GM12891 (cell line): Measurements from ENCODE around the gene FSCN2.

ENCODE experiments used
- DNase-seq: peaks from one replicate; pipeline ENCODE4 v3.0.0; 2011; ENCODE audit warnings: low spot score; ENCODE audit not compliant: insufficient read length
- FAIRE-seq: peaks from 2 replicates; lab custom pipeline; 2011; peaks lifted over from hg19 to GRCh38; lab: Jason Lieb, UNC
- PAX5 ChIP-seq: IDR thresholded peaks from 2 replicates; pipeline ENCODE4 v1.6.1; 2011; ENCODE audit warnings: low read length, moderate library complexity, mild to moderate bottlenecking; ENCODE audit not compliant: insufficient read depth, severe bottlenecking
- POLR2A ChIP-seq: IDR thresholded peaks from 2 replicates; pipeline ENCODE4 v1.6.1; 2011; ENCODE audit warnings: low read depth, low read length, control low read depth
- POLR2AphosphoS5 ChIP-seq: IDR thresholded peaks from 2 replicates; pipeline ENCODE4 v1.6.1; 2011; ENCODE audit warnings: low read depth, low read length, control low read depth
- POU2F2 ChIP-seq: IDR thresholded peaks from 2 replicates; pipeline ENCODE4 v1.6.1; 2011; ENCODE audit warnings: low read depth, mild to moderate bottlenecking, control low read depth, low read length, moderate library complexity
- SPI1 ChIP-seq: IDR thresholded peaks from 2 replicates; pipeline ENCODE4 v1.6.1; 2011; ENCODE audit warnings: low read depth, low read length, control low read depth
- TAF1 ChIP-seq: IDR thresholded peaks from 2 replicates; pipeline ENCODE4 v1.6.1; 2011; ENCODE audit warnings: low read depth, low read length, control low read depth

The FSCN2 gene

DNA sequence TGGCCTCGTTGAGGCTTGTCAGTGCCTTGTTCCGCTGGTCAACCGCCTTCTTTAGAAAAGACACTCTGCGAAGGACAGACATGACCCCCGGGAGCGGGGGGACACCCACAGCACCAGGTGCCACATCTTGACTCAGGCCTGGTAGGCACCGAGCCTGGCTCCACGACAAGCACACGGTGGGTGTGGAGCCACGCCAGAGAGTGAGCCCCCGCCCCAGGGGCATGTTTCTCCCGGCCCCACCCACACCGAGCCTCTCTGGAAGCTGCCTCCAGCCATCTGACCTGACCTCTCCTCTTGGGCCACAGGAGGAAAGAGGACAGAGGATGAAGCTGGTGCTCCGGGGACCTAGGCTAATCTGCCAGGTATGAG, 19.4 kb downstream of the FSCN2 start:
- no peak for TF ChIP-seq TAF1
- TF ChIP-seq PAX5 = no peak
- TF ChIP-seq SPI1 = no peak
- no peak for TF ChIP-seq POU2F2
- no peak for TF ChIP-seq POLR2A
- TF ChIP-seq POLR2AphosphoS5 = no peak
- DNase-seq (no peak), FAIRE-seq (no peak)

DNA sequence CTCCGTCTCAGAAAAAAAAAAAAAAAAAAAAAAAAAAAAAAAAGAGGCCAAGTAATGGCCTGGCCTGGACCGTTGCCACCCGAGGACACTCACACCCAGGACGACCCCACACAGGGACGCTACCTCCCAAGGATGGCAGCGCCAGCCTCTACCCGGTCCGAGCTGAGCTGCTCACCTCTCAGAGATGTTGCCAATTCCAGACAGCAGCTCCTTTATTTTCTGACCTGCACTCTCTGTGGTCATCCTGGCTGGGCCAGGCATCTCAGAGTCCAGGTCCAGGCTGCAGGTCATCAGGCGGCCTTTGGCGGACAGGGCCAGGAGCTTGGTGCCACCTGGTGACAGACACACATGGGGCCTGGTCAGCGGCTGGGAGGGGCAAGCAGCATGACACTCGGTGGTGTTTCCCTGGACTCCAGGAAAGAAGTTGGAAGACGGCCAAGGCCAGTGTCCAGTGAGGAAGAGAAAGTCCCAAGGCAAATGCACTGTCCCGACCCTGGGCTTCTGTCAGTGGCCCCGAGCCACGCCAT, 20.9 kb downstream of the FSCN2 start:
- no peak for TF ChIP-seq POLR2A
- no peak for TF ChIP-seq TAF1
- TF ChIP-seq PAX5 = no peak
- TF ChIP-seq POLR2AphosphoS5 = no peak
- no peak for TF ChIP-seq SPI1
- no peak for TF ChIP-seq POU2F2
- DNase-seq (no peak), FAIRE-seq (no peak)

DNA sequence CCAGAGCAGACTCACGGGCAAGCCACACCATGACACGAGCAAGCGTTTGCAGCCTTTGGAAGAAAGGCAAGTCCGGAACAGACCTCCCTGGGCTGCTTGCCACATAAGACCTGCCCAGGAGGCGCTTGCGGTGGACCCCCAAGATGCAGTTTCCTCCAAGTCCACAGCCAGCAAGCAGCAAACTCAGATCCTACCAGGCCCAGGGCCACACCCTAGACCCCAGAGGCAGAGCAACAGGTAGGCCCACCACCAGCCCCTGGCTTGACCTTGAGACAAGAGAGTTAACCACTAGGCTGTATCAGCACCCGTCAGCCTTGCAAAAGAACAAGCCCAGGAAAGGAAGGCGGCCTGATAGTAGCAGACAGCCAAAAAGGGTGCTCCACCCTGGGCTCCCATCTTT, 21.6 kb downstream of the FSCN2 start:
- no peak for DNase-seq
- no peak for TF ChIP-seq TAF1
- no peak for TF ChIP-seq PAX5
- no peak for TF ChIP-seq SPI1
- TF ChIP-seq POLR2AphosphoS5 = no peak
- no peak for TF ChIP-seq POLR2A

DNA sequence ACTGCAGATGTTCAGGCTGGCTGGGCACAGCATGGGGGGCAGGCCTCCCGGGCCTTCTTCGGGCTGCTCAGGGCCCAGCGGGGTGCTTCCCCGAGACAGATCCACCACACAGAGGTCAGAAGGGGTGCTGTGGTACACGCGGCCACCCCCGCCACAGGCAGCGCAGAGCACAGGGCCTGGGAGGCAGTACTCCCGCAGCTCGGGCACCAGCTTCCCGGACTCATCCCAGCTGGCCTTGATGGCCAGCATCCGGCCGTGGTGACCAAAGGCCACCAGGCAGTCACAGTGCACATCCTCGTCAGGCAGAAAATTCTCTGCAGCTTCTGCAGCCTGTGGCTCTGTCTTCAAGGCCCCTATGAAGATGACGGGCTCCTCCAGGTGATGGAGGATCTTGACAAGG, 22.1 kb downstream of the FSCN2 start:
- FAIRE-seq = no peak
- DNase-seq = no peak
- TF ChIP-seq PAX5 (no peak), SPI1 (no peak), POU2F2 (no peak)

More for the DNA sequence above, 21.6 kb downstream of the FSCN2 start:
- no peak for FAIRE-seq

DNA sequence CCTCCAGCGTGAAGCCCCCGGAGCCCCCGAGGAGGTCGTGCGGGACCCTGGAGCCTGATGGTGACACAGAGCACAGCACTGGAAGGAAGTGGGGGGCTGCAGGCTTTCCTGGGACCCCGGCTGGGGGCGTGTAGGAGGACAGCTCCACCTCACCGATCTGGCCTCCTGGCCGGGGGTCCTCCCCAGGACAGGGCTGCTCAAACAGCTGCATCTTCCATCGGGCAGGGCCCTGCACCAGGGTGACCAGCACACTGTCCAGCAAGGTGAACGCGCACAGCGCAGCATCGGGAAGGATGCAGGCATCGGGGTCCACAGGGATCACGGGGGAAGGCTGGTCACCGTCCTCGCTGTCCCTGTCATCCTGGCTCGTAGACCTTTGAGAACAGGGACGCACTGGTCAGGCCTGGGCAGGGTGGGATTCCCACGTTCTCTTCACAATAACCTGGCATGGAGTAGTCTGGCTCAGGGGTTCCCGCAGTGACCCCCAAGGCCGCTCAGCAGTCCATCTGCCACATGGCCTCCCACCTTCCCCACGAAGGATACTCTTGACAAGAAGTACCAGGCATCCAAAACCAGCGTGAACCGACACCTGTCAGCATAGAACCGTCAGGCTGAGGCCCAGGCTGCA, 22.8 kb downstream of the FSCN2 start:
- DNase-seq (no peak), FAIRE-seq (no peak)
- TF ChIP-seq SPI1 (no peak), TAF1 (no peak), PAX5 (no peak), POU2F2 (no peak), POLR2AphosphoS5 (no peak), POLR2A (no peak)

DNA sequence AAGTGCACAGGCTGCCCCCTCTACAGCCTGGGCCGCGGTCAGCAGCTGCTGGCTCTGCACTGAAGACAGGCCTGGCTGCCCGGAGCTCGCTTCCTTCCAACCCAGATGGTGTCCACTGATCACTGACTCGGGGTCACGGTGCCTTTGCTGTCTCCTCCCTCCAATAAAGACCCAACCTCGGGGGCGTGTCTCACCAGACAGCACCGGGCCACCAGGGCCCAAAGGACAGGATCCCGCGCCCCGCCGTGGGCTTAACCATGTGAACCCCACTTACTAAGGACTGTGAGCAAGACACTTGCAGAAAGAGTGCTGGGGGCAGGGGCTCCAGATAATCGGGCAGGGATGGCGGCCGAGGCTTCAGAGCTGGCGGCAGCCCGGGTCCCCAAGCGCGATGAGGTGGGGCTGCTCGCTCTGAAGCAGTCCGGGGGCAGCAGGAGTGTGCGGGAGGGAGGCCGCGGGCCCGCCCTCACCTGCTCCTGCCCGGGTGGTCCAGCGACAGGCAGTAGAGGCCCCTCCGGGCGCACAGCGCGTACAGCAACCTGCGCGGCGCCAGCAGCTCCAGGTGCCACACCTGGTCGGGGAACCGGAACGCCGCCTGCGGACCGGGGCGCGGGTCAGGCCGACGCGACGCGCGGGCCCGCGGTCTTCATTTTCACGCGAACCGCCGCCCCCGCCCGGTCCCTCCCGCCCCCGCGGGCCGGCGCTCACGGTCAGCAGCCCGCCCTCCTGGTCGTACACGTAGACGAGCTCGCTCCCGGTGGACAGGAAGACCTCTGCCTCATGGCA, 23.5 kb downstream of the FSCN2 start:
- no peak for FAIRE-seq
- TF ChIP-seq TAF1 = no peak
- no peak for TF ChIP-seq POLR2A
- no peak for TF ChIP-seq SPI1
- no peak for TF ChIP-seq POLR2AphosphoS5
- no peak for TF ChIP-seq POU2F2
- no peak for TF ChIP-seq PAX5

DNA sequence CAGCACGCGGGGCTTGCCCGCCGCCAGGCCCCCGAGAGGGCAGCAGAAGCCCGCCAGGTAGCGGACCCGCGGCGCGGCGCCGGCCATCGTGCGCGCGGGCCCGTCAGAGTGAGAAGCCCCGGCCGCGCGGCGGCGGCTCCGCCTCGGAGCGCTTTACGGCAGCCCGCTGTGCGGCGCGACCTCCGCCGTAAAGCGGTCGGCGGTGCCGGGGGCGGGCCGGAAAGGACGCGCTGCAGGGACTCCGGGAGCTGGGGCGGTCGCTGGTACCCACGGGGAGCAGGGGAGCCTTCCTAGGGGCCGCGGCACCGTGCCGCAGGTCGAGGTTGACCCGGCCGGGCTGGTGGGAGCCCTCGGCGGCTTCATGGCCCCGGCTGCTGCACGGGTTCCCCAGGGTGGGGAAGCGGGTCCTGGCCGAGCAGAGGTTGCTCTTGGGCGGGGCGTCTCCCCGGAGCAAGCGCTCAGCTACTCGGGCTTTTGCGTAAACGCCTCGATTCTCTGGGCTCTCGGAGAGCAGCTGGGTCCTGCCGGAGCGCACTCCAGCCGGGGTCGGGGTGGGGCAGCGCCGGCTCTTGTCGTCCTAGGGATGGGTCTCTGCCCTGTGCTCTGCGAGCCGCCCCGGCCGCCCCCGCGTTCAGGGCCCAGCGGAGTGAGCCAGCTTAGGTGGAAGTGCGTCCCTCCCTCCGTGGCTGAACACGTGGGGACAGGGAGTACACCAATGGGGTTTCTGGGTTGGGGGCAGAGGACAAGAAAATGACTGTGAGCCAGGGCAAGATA, 24.3 kb downstream of the FSCN2 start, which contains the start of gene FAAP100:
Gene FAAP100 (minus strand): TSS at position 110 of the 774 bp plus-strand sequence. CDS start 23 bp downstream, at position 87.
- FAIRE-seq = peak; percentile 81

More for the DNA sequence above, 23.5 kb downstream of the FSCN2 start:
- peak; percentile 59 for DNase-seq

DNA sequence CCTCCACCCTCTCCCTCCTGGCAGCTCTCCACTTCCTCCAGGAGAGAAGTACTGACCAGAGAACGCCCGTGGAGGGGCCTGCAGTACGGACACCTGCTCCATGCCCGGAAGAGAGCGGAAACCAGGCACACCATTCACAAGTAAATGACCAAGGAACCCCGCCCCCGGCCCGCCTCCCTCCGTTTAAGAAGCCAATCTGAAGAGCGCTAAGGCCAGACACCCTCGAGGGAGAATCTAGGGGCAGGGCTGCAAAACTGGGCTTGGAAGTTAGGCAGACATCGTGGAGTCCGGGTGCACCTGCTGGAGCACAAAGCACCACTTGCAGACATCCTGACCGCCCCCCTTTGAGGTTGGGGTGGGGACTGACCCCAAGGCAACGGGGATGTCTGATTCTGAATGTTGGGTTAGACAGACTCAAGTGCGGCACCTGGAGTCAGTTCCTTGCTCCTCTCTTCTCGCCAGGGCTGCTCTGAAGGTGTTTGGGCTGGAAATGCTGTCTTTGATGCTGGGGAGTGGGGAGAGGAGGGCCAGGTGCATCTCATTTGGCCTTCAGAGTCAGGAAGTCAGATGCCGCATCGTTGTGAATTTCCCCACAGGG, 24.9 kb downstream of the FSCN2 start:
- TF ChIP-seq PAX5 (no peak), POLR2A (0 out of 2 replicates have a peak, but pooled peaks have one; percentile 29)
- peak; percentile 88 for DNase-seq
- FAIRE-seq = no peak

More for the DNA sequence above, 24.3 kb downstream of the FSCN2 start, which contains the start of gene FAAP100:
- TF ChIP-seq SPI1 (no peak), POLR2AphosphoS5 (peak; percentile 45), TAF1 (peak; percentile 91), PAX5 (no peak), POU2F2 (0 out of 2 replicates have a peak, but pooled peaks have one; percentile 19), POLR2A (peak; percentile 77)
- peak; percentile 97 for DNase-seq
